ENCODE results near the gene DDB1. TPM values are rescaled to one million over a fixed set of nuclear protein-coding genes. Genes with fewer than 3 reads are reported as not detected.

The DDB1 gene
- polyA plus RNA-seq, 1 experiment, result 340 TPM

GRCh38 chr11:61306221-61306620 lies 26.7 kb downstream of the DDB1 start:
- no peaks in the 10 kb centered on the region for H3K27me3 ChIP-seq (ENCODE audit: control insufficient read depth, insufficient read depth, low read length)
- no peak overlapping the region for H3K4me3 ChIP-seq (ENCODE audit: low read depth, low read length)
- ChIA-PET POLR2A (no interaction called here), CTCF (no interaction called here)
- no peak for TF ChIP-seq CTCF (IDR thresholded peaks at IDR 0.05; ENCODE audit: low read depth, low read length)
- no peak for DNase-seq (ENCODE audit: low read depth, low spot score)
- no peak overlapping the region for H3K27ac ChIP-seq (ENCODE audit: low read depth, low read length)
- H3K9me3 ChIP-seq (ENCODE audit: control insufficient read depth, insufficient read depth, low read length), result no peaks in the 10 kb centered on the region

- CTCF ChIA-PET, result interaction anchor here (0.7 kb wide), 1 partner anchor 247 kb away, joined by 4 read pairs; no protein-coding TSS in a partner anchor
- no peaks in the 10 kb centered on the region for H3K27me3 ChIP-seq (ENCODE audit: control insufficient read depth, insufficient read depth, low read length)
- no peak for TF ChIP-seq CTCF (IDR thresholded peaks at IDR 0.05; ENCODE audit: low read depth, low read length)
- no peak overlapping the region for H3K27ac ChIP-seq (ENCODE audit: low read depth, low read length)
- no peak overlapping the region for H3K4me3 ChIP-seq (ENCODE audit: low read depth, low read length)
- POLR2A ChIA-PET, result interaction anchor here (0.7 kb wide), 1 partner anchor 85 kb away, joined by 4 read pairs; no protein-coding TSS in a partner anchor
- H3K9me3 ChIP-seq (ENCODE audit: control insufficient read depth, insufficient read depth, low read length), result no peaks in the 10 kb centered on the region
- no peak for DNase-seq (ENCODE audit: low read depth, low spot score)
These were observed 27.5 kb downstream of the DDB1 start for GRCh38 chr11:61305417-61305816.

DNA sequence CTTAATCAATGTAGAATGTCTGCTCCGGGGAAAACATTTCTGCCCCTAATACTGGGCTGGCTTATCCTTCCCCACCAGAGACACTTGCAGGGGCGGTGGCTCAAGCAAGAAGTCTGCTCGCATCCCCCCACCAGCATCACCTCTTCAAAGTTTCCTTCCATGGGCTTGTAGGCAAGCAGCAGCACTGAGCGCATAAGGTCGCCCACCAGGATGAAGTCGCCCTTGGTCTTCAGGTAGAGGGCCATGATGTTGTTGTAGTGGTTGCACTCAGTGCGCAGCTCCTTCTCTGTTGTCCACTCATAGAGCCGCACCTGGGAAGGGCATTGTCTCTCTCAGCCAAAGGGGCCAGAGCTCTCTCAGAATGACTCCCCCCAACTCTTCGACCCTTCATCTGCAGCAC lies 29.2 kb downstream of the DDB1 start:
- Histone ChIP-seq H3K4me3 (ENCODE audit: low read depth, low read length) (no peak overlapping the region), H3K27ac (ENCODE audit: low read depth, low read length) (no peak overlapping the region), H3K27me3 (ENCODE audit: control insufficient read depth, insufficient read depth, low read length) (no peaks in the 10 kb centered on the region), H3K9me3 (ENCODE audit: control insufficient read depth, insufficient read depth, low read length) (no peaks in the 10 kb centered on the region)
- TF ChIP-seq CTCF (IDR thresholded peaks at IDR 0.05; ENCODE audit: low read depth, low read length), result no peak
- POLR2A ChIA-PET, result no interaction called here
- CTCF ChIA-PET, result interaction anchor here (1.4 kb wide), 1 partner anchor 32 kb away, joined by 4 read pairs; no protein-coding TSS in a partner anchor
- no peak for DNase-seq (ENCODE audit: low read depth, low spot score)

DNA sequence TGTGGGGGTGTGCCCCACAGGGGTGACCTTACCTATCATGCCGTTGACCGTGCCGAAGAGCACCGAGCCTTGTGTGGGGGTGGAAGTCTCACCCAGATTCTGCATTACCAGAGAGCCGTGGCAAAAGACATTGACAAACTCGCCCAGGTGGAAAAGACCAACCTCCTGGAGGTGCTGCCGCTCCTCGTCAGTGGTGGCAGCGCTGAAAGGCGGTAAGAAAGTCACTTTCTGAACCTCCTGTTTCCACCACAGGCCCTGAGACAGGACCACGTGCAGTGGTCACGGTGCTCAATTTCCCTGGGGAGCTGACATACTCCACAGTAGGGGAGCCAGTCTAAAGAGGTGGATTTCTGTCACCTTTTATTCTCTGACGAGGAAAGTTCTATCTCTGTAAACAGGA lies 30.4 kb downstream of the DDB1 start:
- no peak for TF ChIP-seq CTCF (IDR thresholded peaks at IDR 0.05; ENCODE audit: low read depth, low read length)
- Histone ChIP-seq H3K4me3 (ENCODE audit: low read depth, low read length) (no peak overlapping the region), H3K27me3 (ENCODE audit: control insufficient read depth, insufficient read depth, low read length) (no peaks in the 10 kb centered on the region), H3K9me3 (ENCODE audit: control insufficient read depth, insufficient read depth, low read length) (no peaks in the 10 kb centered on the region), H3K27ac (ENCODE audit: low read depth, low read length) (no peak overlapping the region)
- no peak for DNase-seq (ENCODE audit: low read depth, low spot score)
- ChIA-PET POLR2A (interaction anchor here (0.6 kb wide), 1 partner anchor 45 kb away, joined by 3 read pairs; no protein-coding TSS in a partner anchor), CTCF (interaction anchor here (1.4 kb wide), 1 partner anchor 34 kb away, joined by 4 read pairs; no protein-coding TSS in a partner anchor)

GRCh38 chr11:61298663-61299244 lies 34.2 kb downstream of the DDB1 start:
- DNase-seq (ENCODE audit: low read depth, low spot score), result no peak
- POLR2A ChIA-PET, result no interaction called here
- peak overlapping the region; percentile 77 for H3K27ac ChIP-seq (ENCODE audit: low read depth, low read length)
- H3K9me3 ChIP-seq (ENCODE audit: control insufficient read depth, insufficient read depth, low read length), result no peaks in the 10 kb centered on the region
- CTCF ChIA-PET, result interaction anchor here (0.9 to 1.8 kb wide), 3 partner anchors 37 to 87 kb away, joined by 4 to 6 read pairs (median 5); no protein-coding TSS in a partner anchor
- no peak for TF ChIP-seq CTCF (IDR thresholded peaks at IDR 0.05; ENCODE audit: low read depth, low read length)
- H3K4me3 ChIP-seq (ENCODE audit: low read depth, low read length), result no peak overlapping the region
- H3K27me3 ChIP-seq (ENCODE audit: control insufficient read depth, insufficient read depth, low read length), result no peaks in the 10 kb centered on the region

Measured in AG04450 (cell line).